Erythroblast (primary cell): ENCODE data around the gene MAGEH1.

Experiments
- GATA1 ChIP-seq: IDR thresholded peaks from 2 replicates; pipeline ENCODE4 v1.6.1; 2011; ENCODE audit warnings: low read depth, mild to moderate bottlenecking, control low read depth, low read length, moderate library complexity
- POLR2A ChIP-seq: IDR thresholded peaks from 2 replicates; pipeline ENCODE4 v1.6.1; 2011; ENCODE audit warnings: mild to moderate bottlenecking, low read length

GRCh38 chrX:55451141-55451540 is 786 bp upstream of the MAGEH1 start:
- TF ChIP-seq POLR2A = no peak
- TF ChIP-seq GATA1 = no peak
